Stomach (tissue), 9 donors: ENCODE results near the gene BHLHE23. TPM values are rescaled to one million over a fixed set of nuclear protein-coding genes. Genes with fewer than 3 reads are reported as not detected.

Experiments used
- DNase-seq, 2 donors: peaks; one replicate each; pipeline versions ENCODE4 v3.0.0 to v3.0.0-alpha.2; 2013 to 2019
- H3K27ac ChIP-seq, 5 donors: fragments of 200-600 bp in 4 of 5; sonication (generic) in 4 of 5; one replicate each; pipeline ENCODE4 v1.5.1; 2013 to 2019; ENCODE audit warnings: mild to moderate bottlenecking in 1 of 5, moderate library complexity in 1 of 5
- H3K27me3 ChIP-seq, 3 donors: fragments of 200-600 bp; sonication (generic); one replicate each; pipeline ENCODE4 v1.5.1; 2017 to 2019; ENCODE audit warnings: mixed run types in 1 of 3
- H3K36me3 ChIP-seq, 4 donors: fragments of 200-600 bp; sonication (generic); 1 replicate in 3 of 4; 2 replicates in 1 of 4; pipeline ENCODE4 v1.5.1; 2016 to 2019
- H3K4me1 ChIP-seq, 4 donors: fragments of 200-600 bp; sonication (generic); one replicate each; pipeline ENCODE4 v1.5.1; 2016 to 2019
- H3K4me3 ChIP-seq, 4 donors: fragments of 200-600 bp; sonication (generic) in 3 of 4; one replicate each; pipeline ENCODE4 v1.5.1; 2016 to 2019; ENCODE audit warnings: mild to moderate bottlenecking in 1 of 4
- H3K9me3 ChIP-seq, 4 donors: fragments of 200-600 bp; sonication (generic); one replicate each; pipeline ENCODE4 v1.5.1; 2016 to 2019
- EP300 ChIP-seq: sonication (generic); formaldehyde crosslinking; IDR thresholded peaks from one replicate; pipeline ENCODE4 v1.6.1; 2017; ENCODE audit warnings: antibody characterized with exemption
- POLR2A ChIP-seq, 4 donors: fragments of 450-650 bp; IDR thresholded peaks; one replicate each; pipeline ENCODE4 v1.6.1; 2016; ENCODE audit warnings: antibody characterized with exemption in 4 of 4, control low read depth in 2 of 4, mild to moderate bottlenecking in 1 of 4, moderate library complexity in 1 of 4
- POLR2AphosphoS5 ChIP-seq, 3 donors: sonication (generic); formaldehyde crosslinking; IDR thresholded peaks; one replicate each; pipeline ENCODE4 v1.6.1; 2016; ENCODE audit warnings: antibody characterized with exemption in 3 of 3
- WGBS, 5 donors: extraction: QIAGEN DNeasy Blood & Tissue Kit in 3 of 5; methylation state at CpG; one replicate each; pipeline versions ENCODE4 v1.1.5 to v1.1.7; 2013 to 2018; 5-methylcytosine and 5-hydroxymethylcytosine counted together
- intact Hi-C: fragments of 100-400 bp; cut with DNase I; formaldehyde crosslinking; loops from one replicate; pipeline ENCODE4 v1.15.1; 2023; ENCODE audit warnings: low total_unique reads
- polyA plus RNA-seq, 3 donors: library from polyadenylated mRNA; stranded (reverse); fragments of 200-250 nt; gene quantifications; one replicate each; pipeline ENCODE4 v1.2.3, GENCODE V29; 2013
- total RNA-seq, 5 donors: library from RNA; depleted of rRNA; stranded (reverse); fragments of >200 nt; gene quantifications; one replicate each; pipeline versions ENCODE4 v1.1.0 to v1.2.3, GENCODE V29; 2014 to 2016
- TF ChIP-seq, protein P1 (sequence below), 7 experiments: fragments of 450-650 bp in 4 of 7; fragments of 200-600 bp in 3 of 7; sonication (generic) in 3 of 7; IDR thresholded peaks; one replicate each; pipeline ENCODE4 v1.5.1; 2016 to 2019; ENCODE audit warnings: antibody characterized with exemption in 7 of 7, control low read depth in 2 of 7, mild to moderate bottlenecking in 1 of 7
- donor health status: healthy with polysubstance abuse.
- donor health status: Bipolar disorder and iron deficiency.
- donor health status: healthy.

BHLHE23 gene
- total and polyA plus RNA-seq, 8 donors, result 0.55 TPM; not detected in 7

GRCh38 chr20:63007646-63008488 is 1.1 kb upstream of the BHLHE23 start:
- Histone ChIP-seq H3K27ac (no peak overlapping the region), H3K36me3 (no peaks in the 10 kb centered on the region), H3K4me3 (no peak overlapping the region), H3K27me3 (peaks cover 56 to 100% (median 98%) of the 10 kb centered on the region in 3 donors), H3K4me1 (peaks cover 18 to 53% (median 49%) of the 10 kb centered on the region in 4 donors), H3K9me3 (peaks cover 0 to 7% (median 3%) of the 10 kb centered on the region in 4 donors)
- DNase-seq, result peak in 1 of 2 donors; percentile 15
- 8 to 14% (median 9%) methylated on average over 25 to 46 of the region's 46 CpGs for WGBS, 5 donors
- TF ChIP-seq POLR2AphosphoS5 (IDR thresholded peaks at IDR 0.05), result no peak
- TF ChIP-seq, protein P1, sequence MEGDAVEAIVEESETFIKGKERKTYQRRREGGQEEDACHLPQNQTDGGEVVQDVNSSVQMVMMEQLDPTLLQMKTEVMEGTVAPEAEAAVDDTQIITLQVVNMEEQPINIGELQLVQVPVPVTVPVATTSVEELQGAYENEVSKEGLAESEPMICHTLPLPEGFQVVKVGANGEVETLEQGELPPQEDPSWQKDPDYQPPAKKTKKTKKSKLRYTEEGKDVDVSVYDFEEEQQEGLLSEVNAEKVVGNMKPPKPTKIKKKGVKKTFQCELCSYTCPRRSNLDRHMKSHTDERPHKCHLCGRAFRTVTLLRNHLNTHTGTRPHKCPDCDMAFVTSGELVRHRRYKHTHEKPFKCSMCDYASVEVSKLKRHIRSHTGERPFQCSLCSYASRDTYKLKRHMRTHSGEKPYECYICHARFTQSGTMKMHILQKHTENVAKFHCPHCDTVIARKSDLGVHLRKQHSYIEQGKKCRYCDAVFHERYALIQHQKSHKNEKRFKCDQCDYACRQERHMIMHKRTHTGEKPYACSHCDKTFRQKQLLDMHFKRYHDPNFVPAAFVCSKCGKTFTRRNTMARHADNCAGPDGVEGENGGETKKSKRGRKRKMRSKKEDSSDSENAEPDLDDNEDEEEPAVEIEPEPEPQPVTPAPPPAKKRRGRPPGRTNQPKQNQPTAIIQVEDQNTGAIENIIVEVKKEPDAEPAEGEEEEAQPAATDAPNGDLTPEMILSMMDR (IDR thresholded peaks at IDR 0.05), result no peak
- no peak for TF ChIP-seq POLR2A (IDR thresholded peaks at IDR 0.05)
- TF ChIP-seq EP300, result no peak
- intact Hi-C loops, result loop anchor here (2.0 to 10.0 kb wide), 3 partner anchors 35 to 133 kb away; no protein-coding TSS in a partner anchor

- Histone ChIP-seq H3K36me3 (no peaks in the 10 kb centered on the region), H3K4me3 (peak overlapping the region in 2 of 4 donors; percentile 22 to 29), H3K4me1 (peaks cover 18 to 53% (median 49%) of the 10 kb centered on the region in 4 donors), H3K9me3 (peaks cover 0 to under 1% (median under 1%) of the 10 kb centered on the region in 4 donors), H3K27me3 (peaks cover 56 to 100% (median 98%) of the 10 kb centered on the region in 3 donors), H3K27ac (no peak overlapping the region)
- intact Hi-C loops, result loop anchor here (10.0 kb wide), 2 partner anchors 103 to 133 kb away; no protein-coding TSS in a partner anchor
- no peak for DNase-seq
- no peak for TF ChIP-seq POLR2A (IDR thresholded peaks at IDR 0.05)
- TF ChIP-seq, protein P1 (IDR thresholded peaks at IDR 0.05), result no peak
- TF ChIP-seq POLR2AphosphoS5 (IDR thresholded peaks at IDR 0.05), result no peak
- no peak for TF ChIP-seq EP300
- WGBS, 5 donors, result 0 to 5% (median 2%) methylated on average over 1 to 24 of the region's 24 CpGs
These were observed 539 bp upstream of the BHLHE23 start for GRCh38 chr20:63007360-63007645.

- Histone ChIP-seq H3K36me3 (no peaks in the 10 kb centered on the region), H3K27me3 (peaks cover 56 to 100% (median 98%) of the 10 kb centered on the region in 3 donors), H3K4me1 (peaks cover 18 to 53% (median 49%) of the 10 kb centered on the region in 4 donors), H3K27ac (no peak overlapping the region), H3K4me3 (peak overlapping the region in 3 of 4 donors; percentile 14 to 29 (median 22)), H3K9me3 (no peaks in the 10 kb centered on the region)
- DNase-seq, result peak in 1 of 2 donors; percentile 55
- TF ChIP-seq POLR2A (IDR thresholded peaks at IDR 0.05) (no peak), POLR2AphosphoS5 (IDR thresholded peaks at IDR 0.05) (no peak), EP300 (no peak)
- TF ChIP-seq, protein P1 (IDR thresholded peaks at IDR 0.05), result no peak
- intact Hi-C loops, result loop anchor here (10.0 kb wide), 2 partner anchors 101 to 131 kb away; no protein-coding TSS in a partner anchor
- WGBS, 5 donors, result 1 to 4% (median 3%) methylated on average over 19 to 90 of the region's 90 CpGs
These were observed 763 bp downstream of the BHLHE23 start for GRCh38 chr20:63005862-63006539.

DNA sequence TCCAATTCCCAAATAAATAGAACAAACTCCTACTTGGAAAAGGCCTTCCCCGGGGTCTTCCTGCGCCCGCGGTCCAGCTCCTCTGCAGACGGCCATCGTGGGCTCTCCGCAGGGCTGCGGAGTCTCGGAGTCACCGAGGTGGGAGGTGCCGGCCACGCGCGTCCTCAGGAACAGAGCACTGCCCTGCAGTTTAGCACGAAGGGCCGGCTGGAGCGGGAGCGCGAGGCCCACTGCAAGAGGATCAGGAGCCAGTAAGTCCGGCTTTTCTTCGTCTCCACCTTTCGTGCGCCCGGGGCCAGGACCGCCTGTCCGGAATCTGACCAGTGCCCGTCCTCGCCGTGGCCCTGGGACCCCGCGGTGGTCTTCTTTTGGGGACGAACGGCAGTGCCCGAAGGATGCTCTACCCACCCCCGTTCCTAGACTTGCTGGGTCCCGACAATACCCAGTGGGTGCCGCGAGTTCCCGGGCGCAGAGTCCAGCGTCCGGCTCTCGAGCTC is 1.4 kb downstream of the BHLHE23 start:
- intact Hi-C loops, result loop anchor here (10.0 kb wide), 2 partner anchors 101 to 131 kb away; no protein-coding TSS in a partner anchor
- Histone ChIP-seq H3K36me3 (no peaks in the 10 kb centered on the region), H3K4me1 (peaks cover 18 to 53% (median 49%) of the 10 kb centered on the region in 4 donors), H3K4me3 (no peak overlapping the region), H3K27ac (no peak overlapping the region), H3K27me3 (peaks cover 55 to 100% (median 94%) of the 10 kb centered on the region in 3 donors), H3K9me3 (no peaks in the 10 kb centered on the region)
- WGBS, 5 donors, result 2 to 10% (median 6%) methylated on average over 28 to 43 of the region's 43 CpGs
- TF ChIP-seq POLR2AphosphoS5 (IDR thresholded peaks at IDR 0.05) (no peak), EP300 (no peak), POLR2A (IDR thresholded peaks at IDR 0.05) (no peak)
- peak in 1 of 2 donors; percentile 11 for DNase-seq
